Ramos (cell line): ENCODE data around the gene WFDC6.

Experiments
- in situ Hi-C: fragments of 300-500 bp; cut with MboI; formaldehyde crosslinking; loops from one replicate; pipeline ENCODE4 v1.14.3; 2022; ENCODE audit warnings: low sequenced_read_pairs; ENCODE audit not compliant: unreplicated experiment

The WFDC6 gene

GRCh38 chr20:45523821-45524220, 15.5 kb downstream of the WFDC6 start:
- in situ Hi-C loops = no loop called here

- in situ Hi-C loops = no loop called here
These were observed 21.0 kb downstream of the WFDC6 start for GRCh38 chr20:45518282-45518681.

- in situ Hi-C loops = no loop called here
These were observed 24.0 kb downstream of the WFDC6 start, which contains the start of gene SPINT3 for GRCh38 chr20:45515147-45515913. TSS of gene SPINT3 (minus strand) at chr20:45515622. CDS start at chr20:45515608, 14 bp downstream.

- in situ Hi-C loops = no loop called here
These were observed 28.9 kb downstream of the WFDC6 start for GRCh38 chr20:45510242-45510862.

- in situ Hi-C loops = no loop called here
These were observed 30.2 kb downstream of the WFDC6 start for GRCh38 chr20:45509091-45509490.

GRCh38 chr20:45508068-45508886, 31.0 kb downstream of the WFDC6 start:
- in situ Hi-C loops = no loop called here

- in situ Hi-C loops = no loop called here
These were observed 32.1 kb downstream of the WFDC6 start for GRCh38 chr20:45507011-45507820.

GRCh38 chr20:45506398-45506797, 32.9 kb downstream of the WFDC6 start:
- in situ Hi-C loops = no loop called here

- in situ Hi-C loops = no loop called here
These were observed 35.9 kb downstream of the WFDC6 start for GRCh38 chr20:45503403-45503802.

- in situ Hi-C loops = no loop called here
These were observed 36.7 kb downstream of the WFDC6 start for GRCh38 chr20:45502561-45502960.

GRCh38 chr20:45501600-45501999, 37.7 kb downstream of the WFDC6 start:
- in situ Hi-C loops = no loop called here

GRCh38 chr20:45500022-45500421, 39.3 kb downstream of the WFDC6 start:
- in situ Hi-C loops = no loop called here

GRCh38 chr20:45497971-45498494, 41.2 kb downstream of the WFDC6 start:
- in situ Hi-C loops = no loop called here

- in situ Hi-C loops = no loop called here
These were observed 43.1 kb downstream of the WFDC6 start for GRCh38 chr20:45496166-45496565.

GRCh38 chr20:45495501-45495941, 43.8 kb downstream of the WFDC6 start:
- in situ Hi-C loops = no loop called here

GRCh38 chr20:45489083-45489531, 50.2 kb downstream of the WFDC6 start:
- in situ Hi-C loops = no loop called here

- in situ Hi-C loops = no loop called here
These were observed 52.0 kb downstream of the WFDC6 start for GRCh38 chr20:45487231-45487635.

- in situ Hi-C loops = no loop called here
These were observed 53.9 kb downstream of the WFDC6 start for GRCh38 chr20:45485388-45485787.

GRCh38 chr20:45484676-45485075, 54.6 kb downstream of the WFDC6 start:
- in situ Hi-C loops = no loop called here
